ENCODE measurements around the gene SHC2. TPM values are rescaled to one million over a fixed set of nuclear protein-coding genes. Genes with fewer than 3 reads are reported as not detected.

SHC2 gene
- total RNA-seq, 1 experiment from 2014 or later = 16.6 TPM

DNA sequence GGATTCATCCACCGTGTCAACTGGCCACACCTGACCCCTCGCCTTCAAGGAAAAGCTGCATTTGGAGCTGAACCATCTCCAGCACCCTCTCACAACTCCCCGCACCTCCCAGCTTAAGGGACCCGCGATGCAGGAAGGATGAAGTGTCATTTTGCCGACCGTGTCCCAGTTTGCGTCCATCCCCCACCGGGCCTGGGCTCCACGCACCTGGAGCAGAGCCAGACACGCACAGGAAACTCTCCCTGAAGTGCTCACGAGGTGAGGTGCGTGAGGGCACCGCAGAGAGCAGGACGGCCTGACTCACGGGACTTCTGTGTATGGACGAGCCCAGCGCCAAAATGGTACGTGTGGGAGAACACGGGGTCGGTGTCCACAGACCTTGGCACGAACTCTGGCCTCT is 7.2 kb downstream of the SHC2 start:
- no peak overlapping the region for H2BK5ac ChIP-seq (ENCODE audit: insufficient read length, low read length)
- H3K9me3 Mint-ChIP-seq = peaks cover 19 to 26% of the 10 kb centered on the region in 2 experiments
- no peak overlapping the region for H3K4me2 ChIP-seq (ENCODE audit: insufficient read depth, insufficient read length, low read length)
- no peak overlapping the region for H3K4ac ChIP-seq (ENCODE audit: low read depth, low read length)
- H2AFZ ChIP-seq (ENCODE audit: low read length) = no peak overlapping the region
- H3K27ac Mint-ChIP-seq = no peak overlapping the region
- H2BK120ac ChIP-seq (ENCODE audit: low read depth, low read length, poor library complexity, severe bottlenecking) = no peak overlapping the region
- H3K27me3 Mint-ChIP-seq (ENCODE audit: low read depth) = peaks cover 15% of the 10 kb centered on the region
- no peak overlapping the region for H4K91ac ChIP-seq (ENCODE audit: insufficient read length, low read depth, low read length)
- peaks cover 4 to 17% (median 14%) of the 10 kb centered on the region in 3 experiments; a peak in 6 of 7 replicates for H3K36me3 Mint-ChIP-seq (ENCODE audit: insufficient read depth in 1 of 3, low read depth in 3 of 3)
- H4K5ac ChIP-seq (ENCODE audit: insufficient read length, low read depth, low read length) = no peak overlapping the region
- H3K23ac ChIP-seq (ENCODE audit: insufficient read length, low read depth, low read length) = no peak overlapping the region
- no peak overlapping the region for H3K9ac ChIP-seq (ENCODE audit: extremely low read depth, insufficient read length, low read length)
- no peak overlapping the region for H3K14ac ChIP-seq (ENCODE audit: insufficient read depth, low read length)
- no peak overlapping the region for H3K56ac ChIP-seq (ENCODE audit: insufficient read length, low read depth, low read length)
- no peaks in the 10 kb centered on the region for H3K23me2 ChIP-seq (ENCODE audit: insufficient read length, low read depth, low read length, poor library complexity, severe bottlenecking)
- H2BK15ac ChIP-seq (ENCODE audit: low read depth, low read length) = no peak overlapping the region
- no peaks in the 10 kb centered on the region for H3K79me1 ChIP-seq (ENCODE audit: insufficient read depth, low read depth, low read length, poor library complexity, severe bottlenecking)
- no peak overlapping the region for H3T11ph ChIP-seq (ENCODE audit: low read length)
- no peak overlapping the region for H2AK5ac ChIP-seq (ENCODE audit: insufficient read length, low read length)
- H4K20me1 ChIP-seq (ENCODE audit: control insufficient read depth, insufficient read depth, insufficient read length) = no peaks in the 10 kb centered on the region
- TF ChIP-seq, protein P1, sequence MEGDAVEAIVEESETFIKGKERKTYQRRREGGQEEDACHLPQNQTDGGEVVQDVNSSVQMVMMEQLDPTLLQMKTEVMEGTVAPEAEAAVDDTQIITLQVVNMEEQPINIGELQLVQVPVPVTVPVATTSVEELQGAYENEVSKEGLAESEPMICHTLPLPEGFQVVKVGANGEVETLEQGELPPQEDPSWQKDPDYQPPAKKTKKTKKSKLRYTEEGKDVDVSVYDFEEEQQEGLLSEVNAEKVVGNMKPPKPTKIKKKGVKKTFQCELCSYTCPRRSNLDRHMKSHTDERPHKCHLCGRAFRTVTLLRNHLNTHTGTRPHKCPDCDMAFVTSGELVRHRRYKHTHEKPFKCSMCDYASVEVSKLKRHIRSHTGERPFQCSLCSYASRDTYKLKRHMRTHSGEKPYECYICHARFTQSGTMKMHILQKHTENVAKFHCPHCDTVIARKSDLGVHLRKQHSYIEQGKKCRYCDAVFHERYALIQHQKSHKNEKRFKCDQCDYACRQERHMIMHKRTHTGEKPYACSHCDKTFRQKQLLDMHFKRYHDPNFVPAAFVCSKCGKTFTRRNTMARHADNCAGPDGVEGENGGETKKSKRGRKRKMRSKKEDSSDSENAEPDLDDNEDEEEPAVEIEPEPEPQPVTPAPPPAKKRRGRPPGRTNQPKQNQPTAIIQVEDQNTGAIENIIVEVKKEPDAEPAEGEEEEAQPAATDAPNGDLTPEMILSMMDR (conservative IDR thresholded peaks at IDR 0.05) = no peak
- H3K79me2 ChIP-seq (ENCODE audit: insufficient read depth, low read length) = no peaks in the 10 kb centered on the region
- no peak overlapping the region for H3K18ac ChIP-seq (ENCODE audit: insufficient read length, low read depth, low read length)
- no peak for DNase-seq
- no peak overlapping the region for H4K8ac ChIP-seq (replicated peaks; ENCODE audit: insufficient read length, low read depth, low read length)
- no peak overlapping the region for H3K27ac ChIP-seq (ENCODE audit: insufficient read length, low read depth, low read length)
- no peak overlapping the region for H3K4me3 Mint-ChIP-seq
- H2BK12ac ChIP-seq (ENCODE audit: insufficient read length, low read depth, low read length) = no peak overlapping the region
- no peak overlapping the region for H2BK20ac ChIP-seq (ENCODE audit: low read depth, low read length, poor library complexity, severe bottlenecking)
- H3K4me1 ChIP-seq (ENCODE audit: insufficient read depth, low read length) = no peaks in the 10 kb centered on the region
- WGBS (ENCODE audit: extremely low coverage, insufficient read length, low lambda C conversion rate) = no CpG with 5 or more reads among the region's 22 CpGs
- H3K4me1 Mint-ChIP-seq = peaks cover 0 to under 1% of the 10 kb centered on the region in 2 experiments; a peak in 1 of 4 replicates
- no peaks in the 10 kb centered on the region for H3K9me3 ChIP-seq (ENCODE audit: control insufficient read depth, low read depth, low read length)
- H3K27me3 ChIP-seq (ENCODE audit: insufficient read depth, low read length) = no peaks in the 10 kb centered on the region
